Heart right ventricle (tissue), 16 donors: ENCODE results near the gene TNNT3. TPM values are rescaled to one million over a fixed set of nuclear protein-coding genes. Genes with fewer than 3 reads are reported as not detected.
A peak's percentile ranks its signal among the peaks of the same experiment; 100 is the strongest.

ENCODE experiments used
- ATAC-seq, 8 donors: fragments of 200-7000 bp; cut with Tn5 transposase; one replicate each; pipeline ENCODE4 v1.9.1; 2020; ENCODE audit warnings: mild to moderate bottlenecking in 8 of 8, moderate library complexity in 8 of 8, moderate number of reproducible peaks in 1 of 8
- DNase-seq, 2 donors: peaks; one replicate each; pipeline ENCODE4 v3.0.0-alpha.2; 2020
- H3K27ac ChIP-seq, 10 donors: fragments of 200-600 bp; sonication (generic) in 2 of 10; one replicate each; pipeline versions ENCODE4 v1.5.0 to v1.8.0; 2020 to 2022; ENCODE audit warnings: mild to moderate bottlenecking in 3 of 10
- H3K27me3 ChIP-seq, 7 donors: fragments of 200-600 bp; one replicate each; pipeline ENCODE4 v1.8.0; 2021 to 2022; ENCODE audit warnings: mild to moderate bottlenecking in 2 of 7
- H3K36me3 ChIP-seq, 9 donors: fragments of 200-600 bp; sonication (generic) in 1 of 9; one replicate each; pipeline versions ENCODE4 v1.5.0 to v1.8.0; 2020 to 2022; ENCODE audit warnings: mild to moderate bottlenecking in 2 of 9
- H3K4me1 ChIP-seq, 9 donors: fragments of 200-600 bp; sonication (generic) in 1 of 9; one replicate each; pipeline versions ENCODE4 v1.5.0 to v1.8.0; 2020 to 2022; ENCODE audit warnings: mild to moderate bottlenecking in 4 of 9
- H3K4me3 ChIP-seq, 10 donors: fragments of 200-600 bp; sonication (generic) in 2 of 10; one replicate each; pipeline versions ENCODE4 v1.5.0 to v1.8.0; 2020 to 2022; ENCODE audit warnings: mild to moderate bottlenecking in 7 of 10, moderate library complexity in 2 of 10
- H3K9me3 ChIP-seq, 11 donors: fragments of 200-600 bp in 10 of 11; sonication (generic) in 2 of 11; one replicate each; pipeline versions ENCODE4 v1.5.0 to v1.8.0; 2013 to 2022; ENCODE audit warnings: mild to moderate bottlenecking in 2 of 11, control low read depth in 1 of 11, moderate library complexity in 1 of 11
- CTCF ChIP-seq, 9 donors: fragments of 200-600 bp; sonication (generic) in 2 of 9; IDR thresholded peaks; one replicate each; pipeline versions ENCODE4 v1.5.0 to v1.8.0; 2021 to 2022; ENCODE audit warnings: antibody characterized with exemption in 9 of 9, mild to moderate bottlenecking in 5 of 9, moderate library complexity in 1 of 9
- WGBS, 2 donors: extraction: QIAGEN DNeasy Blood & Tissue Kit; methylation state at CpG; one replicate each; pipeline ENCODE4 v1.1.7; 2013; ENCODE audit warnings: inconsistent platforms in 1 of 2; 5-methylcytosine and 5-hydroxymethylcytosine counted together
- intact Hi-C, 10 donors: fragments of 100-400 bp; cut with DNase I; formaldehyde crosslinking; loops; one replicate each; pipeline versions ENCODE4 v1.11.1 to v1.14.2; 2022
- polyA plus RNA-seq, 2 donors: library from polyadenylated mRNA; stranded (reverse); fragments of 200-250 nt; gene quantifications; one replicate each; pipeline ENCODE4 v1.2.3, GENCODE V29; 2013
- total RNA-seq, 10 donors: library from RNA; stranded (reverse); fragmentation: NEBNext Ultra II Directional in 3 of 10; extraction: Animal tissue kit (Norgen Biotek cat#: 25700) in 3 of 10; gene quantifications; one replicate each; pipeline versions ENCODE4 v1.2.1 to v1.2.4, GENCODE V29; 2021 to 2023
- donor health status: Arrhythmogenic right ventricular cardiomyopathy.
- donor health status: ischemic (EF 13 %, LVEDD 7.1; RV severe dilation, severe dysfunction).
- donor health status: healthy with polysubstance abuse.
- donor health status: DM: no; HTN: yes; CAD: no.
- donor health status: DM: no; HTN: no; CAD: no.
- donor health status: ischemic (EF 25% LVEDD 6.9; RV normal size, moderate dysfunction).
- donor health status: ischemic (EF 25% LVEDD 5.7; RV mildly dilated, moderate dysfunction).
- donor health status: healthy.
- donor health status: DM: yes; HTN: yes; CAD: no.
- donor health status: Ischemic cardiomyopathy.
- donor health status: ischemic (EF 35%, LVEDD 5.7; RV mildly dilated, moderate dysfunction).
- donor health status: nonischemic (EF 11% LVEDD 7.7; RV severe dilation, severe dysfunction).
- donor health status: DM: yes; HTN: yes; CAD: no.
- donor health status: PGD.
- donor health status: ischemic (EF 29% LVEDD 5.4; RV normal size, mild dysfunction).
- donor health status: nonischemic (EF 23%, LVEDD 6.1; RV moderate dilation, normal function).

Gene TNNT3
- total and polyA plus RNA-seq, 12 donors = 12.5 to 49.9 (median 44.4) TPM

- no peaks in the 10 kb centered on the region for H3K27me3 ChIP-seq
- WGBS, 2 donors = 60 to 77% methylated on average over 8 of the region's 8 CpGs
- no peaks in the 10 kb centered on the region for H3K9me3 ChIP-seq
- peaks cover 21 to 70% (median 56%) of the 10 kb centered on the region in 9 donors for H3K4me1 ChIP-seq
- no peaks in the 10 kb centered on the region for H3K36me3 ChIP-seq
- peak overlapping the region; percentile 29 to 94 (median 72) for H3K27ac ChIP-seq
- TF ChIP-seq CTCF (IDR thresholded peaks at IDR 0.05) = no peak
- intact Hi-C loops = loop anchor here (1.0 to 5.0 kb wide), 3 partner anchors 24 to 35 kb away; no protein-coding TSS in a partner anchor
- peak overlapping the region in 8 of 10 donors; percentile 3 to 32 (median 22) for H3K4me3 ChIP-seq
- ATAC-seq = peak; percentile 23 to 49 (median 44)
- DNase-seq = no peak
Measured at GRCh38 chr11:1916986-1917522, 2.4 kb upstream of the TNNT3 start.

DNA sequence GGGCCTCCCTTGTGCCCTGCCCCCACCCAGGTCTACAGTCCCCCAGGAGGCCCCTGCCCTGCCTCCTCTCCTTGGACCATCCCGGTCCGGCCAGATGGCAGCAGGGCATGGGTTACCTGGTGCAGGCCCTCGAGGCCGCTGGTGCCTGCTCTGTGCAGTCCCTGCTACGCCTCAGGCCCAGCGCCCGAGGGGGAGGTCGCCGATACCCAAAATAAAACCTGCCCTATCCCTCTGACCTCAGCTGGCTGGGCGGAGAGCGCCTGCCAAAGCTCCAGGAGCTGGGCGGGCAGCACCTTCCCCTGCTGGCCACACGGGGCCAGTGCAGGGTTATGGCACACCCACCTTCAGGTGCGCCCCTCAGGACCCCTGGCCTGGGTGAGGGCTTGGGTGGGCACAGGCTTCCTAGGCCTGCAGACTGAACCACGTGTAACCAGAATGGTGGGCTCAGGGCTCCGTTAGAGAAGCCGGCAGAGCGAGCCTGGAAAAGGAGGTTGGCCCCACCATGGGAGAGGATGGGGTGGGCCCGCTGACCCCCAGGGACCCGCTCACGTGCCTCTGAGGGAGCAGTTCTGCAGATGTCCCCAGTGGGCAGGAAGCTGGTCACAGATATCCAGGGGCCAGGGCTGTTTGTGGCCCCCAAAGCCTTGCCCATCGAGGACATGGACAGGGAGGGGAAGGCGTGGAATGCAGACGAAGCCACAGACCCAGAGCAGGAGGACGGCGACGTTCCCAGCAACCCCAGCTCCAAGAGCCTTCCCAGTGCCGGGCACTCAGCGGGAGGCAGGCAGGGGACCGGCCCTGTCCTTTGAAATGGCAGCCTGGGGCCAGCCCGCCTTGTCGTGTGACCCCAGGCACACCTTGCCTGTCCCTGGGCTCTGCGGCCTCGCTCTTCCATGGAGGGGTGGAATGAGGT lies 1.7 kb upstream of the TNNT3 start:
- DNase-seq (peak in 1 of 2 donors; percentile 69), ATAC-seq (peak; percentile 5 to 69 (median 56))
- Histone ChIP-seq H3K4me3 (peak overlapping the region in 8 of 10 donors; percentile 3 to 32 (median 22)), H3K4me1 (peaks cover 24 to 70% (median 56%) of the 10 kb centered on the region in 9 donors), H3K9me3 (no peaks in the 10 kb centered on the region), H3K36me3 (no peaks in the 10 kb centered on the region), H3K27ac (peak overlapping the region; percentile 29 to 94 (median 81)), H3K27me3 (no peaks in the 10 kb centered on the region)
- intact Hi-C loops = loop anchor here in 7 of 10 donors (1.0 to 5.0 kb wide), 3 partner anchors 24 to 35 kb away; no protein-coding TSS in a partner anchor
- 73 to 74% methylated on average over 34 of the region's 34 CpGs for WGBS, 2 donors
- TF ChIP-seq CTCF (IDR thresholded peaks at IDR 0.05) = peak; percentile 46 to 73 (median 67)

- Histone ChIP-seq H3K4me1 (peaks cover 29 to 76% (median 59%) of the 10 kb centered on the region in 9 donors), H3K9me3 (no peaks in the 10 kb centered on the region), H3K4me3 (peak overlapping the region in 5 of 10 donors; percentile 30 to 53 (median 43)), H3K27me3 (no peaks in the 10 kb centered on the region), H3K36me3 (no peaks in the 10 kb centered on the region), H3K27ac (peak overlapping the region; percentile 50 to 94 (median 81))
- ATAC-seq (no peak), DNase-seq (no peak)
- TF ChIP-seq CTCF (IDR thresholded peaks at IDR 0.05) = peak in 1 of 9 donors; percentile 9
- intact Hi-C loops = loop anchor here in 6 of 10 donors (2.0 to 5.0 kb wide), 2 partner anchors 36 kb away; no protein-coding TSS in a partner anchor
- 80% methylated on average over 29 of the region's 29 CpGs for WGBS, 2 donors
Measured at GRCh38 chr11:1918436-1919315, 827 bp upstream of the TNNT3 start.
